A549 treated with Mapracorat at 1 μM for 4 hours (cell line): Measurements from ENCODE around the gene ERCC5. TPM values are rescaled to one million over a fixed set of nuclear protein-coding genes. Genes with fewer than 3 reads are reported as not detected.

Experiments used
- total RNA-seq: library from RNA; stranded (reverse); fragments of 200-300 nt; extraction: Qiagen RNA extraction; gene quantifications from 5 replicates; pipeline ENCODE4 v1.2.3, GENCODE V29; 2022

Gene ERCC5
- total RNA-seq: 14.5 to 19.2 TPM (median 16.2 TPM) in 5 replicates

GRCh38 chr13:102845630-102846260 lies at the start of gene ERCC5:
TSS of gene ERCC5 (plus strand) at chr13:102846032. CDS start at chr13:102846267, 235 bp downstream.

DNA sequence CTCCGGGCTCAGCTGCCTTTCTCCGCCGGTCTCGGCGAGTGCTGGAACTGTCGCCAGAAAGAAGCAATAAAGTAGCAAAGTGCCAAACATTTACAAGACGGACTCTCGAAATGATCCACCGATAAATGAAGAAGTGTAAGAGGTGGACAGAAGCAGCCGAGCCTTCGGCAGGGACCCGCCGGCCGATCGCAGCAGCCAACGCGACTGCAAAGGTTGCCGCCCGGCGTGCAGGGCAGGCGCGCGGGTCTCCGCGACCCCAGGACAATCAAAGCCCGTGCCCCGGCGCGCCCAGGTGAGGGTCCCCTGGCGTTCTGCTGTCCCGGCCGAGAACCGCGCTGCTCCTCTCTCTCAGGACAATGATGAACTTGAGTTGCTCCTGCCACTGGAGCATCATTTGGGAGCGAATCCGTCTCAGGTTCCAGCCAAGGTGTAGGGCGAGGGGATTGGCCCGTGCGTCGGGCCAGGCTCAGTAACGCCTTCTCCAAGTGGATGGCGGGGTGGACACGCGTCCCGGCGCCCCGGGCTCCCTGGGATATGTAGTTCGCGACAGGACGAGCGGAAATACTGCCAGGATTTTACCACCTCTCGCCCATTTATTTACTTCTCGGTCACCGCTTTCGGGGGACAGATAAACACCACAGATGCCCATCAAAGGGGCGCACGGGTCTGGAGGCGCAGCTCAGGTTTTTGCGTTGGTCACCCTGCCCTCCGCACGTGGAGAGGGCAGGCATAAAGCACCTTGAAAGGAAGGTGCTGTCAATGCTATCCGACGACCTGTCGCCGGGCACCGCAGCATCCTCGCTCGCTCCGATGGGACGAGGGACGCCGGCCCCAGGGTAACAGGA lies 47.0 kb upstream of the ERCC5 start, which contains the start of the genes BIVM and POGLUT2:
Gene BIVM (plus strand): TSS at position 539 of the 845 bp plus-strand sequence. CDS start 8,149 bp downstream, outside the sequence.
Gene POGLUT2 (minus strand): TSS at position 396 of the 845 bp plus-strand sequence. CDS start 306 bp downstream, at position 90.

Other genes starting within 250 kb of the ERCC5 start
- gene TPP2, start 249.0 kb upstream of the ERCC5 start, total RNA-seq: 13.0 to 17.5 TPM (median 15.5 TPM) in 5 replicates
- not detected in 5 replicates for gene METTL21C, start 151.0 kb upstream of the ERCC5 start, total RNA-seq
- 12.8 to 15.1 TPM (median 13.9 TPM) in 5 replicates for gene TEX30, start 72.2 kb upstream of the ERCC5 start, total RNA-seq
- gene POGLUT2, start 47.1 kb upstream of the ERCC5 start, total RNA-seq: 5.6 to 7.2 TPM (median 6.2 TPM) in 5 replicates
- gene BIVM, start 46.9 kb upstream of the ERCC5 start, total RNA-seq: 2.3 to 5.7 TPM (median 3.8 TPM) in 5 replicates
- not detected in 5 replicates for gene SLC10A2, start 220.4 kb downstream of the ERCC5 start, total RNA-seq